ENCODE data around the gene EIF5A2. TPM values are rescaled to one million over a fixed set of nuclear protein-coding genes. Genes with fewer than 3 reads are reported as not detected.
"Not testable (repeated sequence)": the region's sequence is repeated elsewhere in the genome, so short reads cannot be mapped to it uniquely, and the experiment has no call there.

EIF5A2 gene
- total RNA-seq, 4 donors from 2014 or later, result 0.86 to 9.5 (median 1.5) TPM

DNA sequence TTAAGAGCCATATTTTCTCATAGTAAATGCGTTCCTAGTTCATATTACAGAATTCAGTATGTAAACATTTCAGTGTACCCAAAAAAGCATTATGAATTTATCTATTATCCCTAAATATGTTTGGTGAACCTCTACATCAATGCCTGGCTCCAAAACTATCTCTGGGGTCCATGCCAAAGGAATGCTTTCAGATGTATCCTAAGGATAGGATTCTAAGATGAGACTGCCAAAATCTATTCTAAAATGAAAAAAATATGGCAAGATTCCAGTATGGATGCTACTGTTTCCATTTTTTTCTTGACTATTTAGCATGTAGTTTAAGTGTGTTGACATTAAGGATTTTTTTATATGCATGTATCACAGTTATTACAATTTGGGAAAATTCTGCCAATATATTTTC is 18.8 kb downstream of the EIF5A2 start:
- in situ Hi-C loops (cut with MboI; ENCODE audit: low sequenced_read_pairs in 4 of 4), result no loop called here
- H3K27me3 ChIP-seq, result no peaks in the 10 kb centered on the region
- intact Hi-C loops (cut with DNase I; ENCODE audit: low total_unique reads), result no loop called here
- H3K9me3 ChIP-seq, result no peaks in the 10 kb centered on the region
- no peaks in the 10 kb centered on the region for H3K36me3 ChIP-seq
- H3K4me3 ChIP-seq, result no peak overlapping the region
- TF ChIP-seq POLR2A (IDR thresholded peaks at IDR 0.05), result no peak
- TF ChIP-seq, protein P1, sequence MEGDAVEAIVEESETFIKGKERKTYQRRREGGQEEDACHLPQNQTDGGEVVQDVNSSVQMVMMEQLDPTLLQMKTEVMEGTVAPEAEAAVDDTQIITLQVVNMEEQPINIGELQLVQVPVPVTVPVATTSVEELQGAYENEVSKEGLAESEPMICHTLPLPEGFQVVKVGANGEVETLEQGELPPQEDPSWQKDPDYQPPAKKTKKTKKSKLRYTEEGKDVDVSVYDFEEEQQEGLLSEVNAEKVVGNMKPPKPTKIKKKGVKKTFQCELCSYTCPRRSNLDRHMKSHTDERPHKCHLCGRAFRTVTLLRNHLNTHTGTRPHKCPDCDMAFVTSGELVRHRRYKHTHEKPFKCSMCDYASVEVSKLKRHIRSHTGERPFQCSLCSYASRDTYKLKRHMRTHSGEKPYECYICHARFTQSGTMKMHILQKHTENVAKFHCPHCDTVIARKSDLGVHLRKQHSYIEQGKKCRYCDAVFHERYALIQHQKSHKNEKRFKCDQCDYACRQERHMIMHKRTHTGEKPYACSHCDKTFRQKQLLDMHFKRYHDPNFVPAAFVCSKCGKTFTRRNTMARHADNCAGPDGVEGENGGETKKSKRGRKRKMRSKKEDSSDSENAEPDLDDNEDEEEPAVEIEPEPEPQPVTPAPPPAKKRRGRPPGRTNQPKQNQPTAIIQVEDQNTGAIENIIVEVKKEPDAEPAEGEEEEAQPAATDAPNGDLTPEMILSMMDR (IDR thresholded peaks at IDR 0.05 in 4 of 5, conservative IDR thresholded peaks at IDR 0.05 in 1 of 5), result no peak
- ATAC-seq, result no peak
- no peak for DNase-seq
- no peaks in the 10 kb centered on the region for H3K4me1 ChIP-seq
- H3K27ac ChIP-seq, result no peak overlapping the region

- Histone ChIP-seq H3K4me1 (no peaks in the 10 kb centered on the region), H3K27ac (no peak overlapping the region), H3K27me3 (no peaks in the 10 kb centered on the region), H3K9me3 (no peaks in the 10 kb centered on the region), H3K36me3 (no peaks in the 10 kb centered on the region), H3K4me3 (no peak overlapping the region)
- no peak for ATAC-seq
- TF ChIP-seq POLR2A (IDR thresholded peaks at IDR 0.05), result no peak
- TF ChIP-seq, protein P1 (IDR thresholded peaks at IDR 0.05 in 4 of 5, conservative IDR thresholded peaks at IDR 0.05 in 1 of 5), result no peak
- DNase-seq, result no peak
- intact Hi-C loops (cut with DNase I; ENCODE audit: low total_unique reads), result no loop called here
- in situ Hi-C loops (cut with MboI; ENCODE audit: low sequenced_read_pairs in 4 of 4), result no loop called here
Measured at GRCh38 chr3:170889132-170889531, 19.3 kb downstream of the EIF5A2 start.

DNA sequence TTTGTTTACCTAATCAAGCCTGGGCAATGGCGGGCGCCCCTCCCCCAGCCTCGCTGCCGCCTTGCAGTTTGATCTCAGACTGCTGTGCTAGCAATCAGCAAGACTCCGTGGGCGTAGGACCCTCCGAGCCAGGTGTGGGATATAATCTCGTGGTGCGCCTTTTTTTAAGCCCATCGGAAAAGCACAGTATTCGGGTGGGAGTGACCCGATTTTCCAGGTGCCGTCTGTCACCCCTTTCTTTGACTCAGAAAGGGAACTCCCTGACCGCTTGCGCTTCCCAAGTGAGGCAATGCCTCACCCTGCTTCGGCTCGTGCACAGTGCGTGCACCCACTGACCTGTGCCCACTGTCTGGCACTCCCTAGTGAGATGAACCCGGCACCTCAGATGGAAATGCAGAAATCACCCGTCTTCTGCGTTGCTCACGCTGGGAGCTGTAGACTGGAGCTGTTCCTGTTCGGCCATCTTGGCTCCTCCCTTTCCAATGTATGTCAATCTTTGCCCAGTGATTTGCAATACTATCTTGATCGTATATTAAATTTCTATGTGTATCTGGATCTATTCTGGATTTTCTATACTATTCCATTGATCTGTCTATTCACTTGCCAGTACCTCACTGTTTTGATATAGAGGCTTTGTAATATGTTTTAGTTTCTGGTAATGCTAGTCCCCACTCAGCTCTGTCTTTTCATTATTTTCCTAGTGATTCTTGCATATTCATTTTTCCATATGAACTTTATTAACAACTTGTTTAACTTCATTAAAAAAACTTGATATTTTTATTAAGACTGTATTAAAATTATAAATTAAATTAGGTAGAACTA is 24.1 kb downstream of the EIF5A2 start:
- intact Hi-C loops (cut with DNase I; ENCODE audit: low total_unique reads); H3K4me3 ChIP-seq; H3K9me3 ChIP-seq: not testable (repeated sequence)

DNA sequence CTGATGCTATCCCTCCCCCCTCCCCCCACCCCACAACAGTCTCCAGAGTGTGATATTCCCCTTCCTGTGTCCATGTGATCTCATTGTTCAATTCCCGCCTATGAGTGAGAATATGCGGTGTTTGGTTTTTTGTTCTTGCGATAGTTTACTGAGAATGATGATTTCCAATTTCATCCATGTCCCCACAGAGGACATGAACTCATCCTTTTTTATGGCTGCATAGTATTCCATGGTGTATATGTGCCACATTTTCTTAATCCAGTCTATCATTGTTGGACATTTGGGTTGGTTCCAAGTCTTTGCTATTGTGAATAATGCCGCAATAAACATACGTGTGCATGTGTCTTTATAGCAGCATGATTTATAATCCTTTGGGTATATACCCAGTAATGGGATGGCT is 29.7 kb downstream of the EIF5A2 start:
- ATAC-seq; H3K4me1 ChIP-seq; DNase-seq; in situ Hi-C loops (cut with MboI; ENCODE audit: low sequenced_read_pairs in 4 of 4); H3K9me3 ChIP-seq; H3K27me3 ChIP-seq; H3K4me3 ChIP-seq; H3K27ac ChIP-seq; H3K36me3 ChIP-seq: not testable (repeated sequence)
- intact Hi-C loops (cut with DNase I; ENCODE audit: low total_unique reads), result loop anchor here (10.0 kb wide), 1 partner anchor 694 kb away; the partner anchor contains the start of gene PHC3

More for the DNA sequence above, 24.1 kb downstream of the EIF5A2 start:
- ATAC-seq; DNase-seq; H3K4me1 ChIP-seq; H3K27me3 ChIP-seq; H3K27ac ChIP-seq; H3K36me3 ChIP-seq; in situ Hi-C loops (cut with MboI; ENCODE audit: low sequenced_read_pairs in 4 of 4): not testable (repeated sequence)

DNA sequence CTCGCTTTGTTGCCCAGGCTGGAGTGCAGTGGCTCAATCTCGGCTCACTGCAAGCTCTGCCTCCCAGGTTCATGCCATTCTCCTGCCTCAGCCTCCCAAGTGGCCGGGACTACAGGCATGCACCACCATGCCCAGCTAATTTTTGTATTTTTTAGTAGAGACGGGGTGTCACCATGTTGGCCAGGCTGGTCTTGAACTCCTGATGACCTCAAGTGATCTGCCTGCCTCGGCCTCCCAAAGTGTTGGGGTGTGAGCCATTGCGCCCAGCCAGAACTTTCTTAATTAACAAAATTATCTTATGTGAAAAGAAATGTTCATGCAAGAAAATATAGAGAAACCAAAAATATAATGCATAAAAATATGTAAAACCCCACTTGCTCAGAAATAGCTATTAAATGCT is 31.1 kb downstream of the EIF5A2 start:
- H3K9me3 ChIP-seq; H3K27me3 ChIP-seq; in situ Hi-C loops (cut with MboI; ENCODE audit: low sequenced_read_pairs in 4 of 4); H3K36me3 ChIP-seq; H3K27ac ChIP-seq; H3K4me3 ChIP-seq; ATAC-seq; H3K4me1 ChIP-seq; DNase-seq: not testable (repeated sequence)
- intact Hi-C loops (cut with DNase I; ENCODE audit: low total_unique reads), result loop anchor here (10.0 kb wide), 1 partner anchor 693 kb away; the partner anchor contains the start of gene PHC3

GRCh38 chr3:170876537-170876936 is 31.9 kb downstream of the EIF5A2 start:
- H3K9me3 ChIP-seq, result no peaks in the 10 kb centered on the region
- no peak for DNase-seq
- H3K4me3 ChIP-seq, result no peak overlapping the region
- ATAC-seq, result no peak
- no peak overlapping the region for H3K27ac ChIP-seq
- H3K27me3 ChIP-seq, result no peaks in the 10 kb centered on the region
- no peaks in the 10 kb centered on the region for H3K36me3 ChIP-seq
- intact Hi-C loops (cut with DNase I; ENCODE audit: low total_unique reads) (loop anchor here (10.0 kb wide), 1 partner anchor 692 kb away; the partner anchor contains the start of gene PHC3), in situ Hi-C loops (cut with MboI; ENCODE audit: low sequenced_read_pairs in 4 of 4) (no loop called here)
- no peak for TF ChIP-seq POLR2A (IDR thresholded peaks at IDR 0.05)
- TF ChIP-seq, protein P1 (IDR thresholded peaks at IDR 0.05 in 4 of 5, conservative IDR thresholded peaks at IDR 0.05 in 1 of 5), result no peak
- no peaks in the 10 kb centered on the region for H3K4me1 ChIP-seq
